GM19372 (cell line): ENCODE data around the gene NRAP.

Experiments
- ATAC-seq: cut with Tn5 transposase; IDR thresholded peaks from one replicate; pipeline ENCODE4 v1.9.1; 2021; ENCODE audit warnings: mild to moderate bottlenecking, low read depth, moderate library complexity; ENCODE audit not compliant: unreplicated experiment

The NRAP gene, protein sequence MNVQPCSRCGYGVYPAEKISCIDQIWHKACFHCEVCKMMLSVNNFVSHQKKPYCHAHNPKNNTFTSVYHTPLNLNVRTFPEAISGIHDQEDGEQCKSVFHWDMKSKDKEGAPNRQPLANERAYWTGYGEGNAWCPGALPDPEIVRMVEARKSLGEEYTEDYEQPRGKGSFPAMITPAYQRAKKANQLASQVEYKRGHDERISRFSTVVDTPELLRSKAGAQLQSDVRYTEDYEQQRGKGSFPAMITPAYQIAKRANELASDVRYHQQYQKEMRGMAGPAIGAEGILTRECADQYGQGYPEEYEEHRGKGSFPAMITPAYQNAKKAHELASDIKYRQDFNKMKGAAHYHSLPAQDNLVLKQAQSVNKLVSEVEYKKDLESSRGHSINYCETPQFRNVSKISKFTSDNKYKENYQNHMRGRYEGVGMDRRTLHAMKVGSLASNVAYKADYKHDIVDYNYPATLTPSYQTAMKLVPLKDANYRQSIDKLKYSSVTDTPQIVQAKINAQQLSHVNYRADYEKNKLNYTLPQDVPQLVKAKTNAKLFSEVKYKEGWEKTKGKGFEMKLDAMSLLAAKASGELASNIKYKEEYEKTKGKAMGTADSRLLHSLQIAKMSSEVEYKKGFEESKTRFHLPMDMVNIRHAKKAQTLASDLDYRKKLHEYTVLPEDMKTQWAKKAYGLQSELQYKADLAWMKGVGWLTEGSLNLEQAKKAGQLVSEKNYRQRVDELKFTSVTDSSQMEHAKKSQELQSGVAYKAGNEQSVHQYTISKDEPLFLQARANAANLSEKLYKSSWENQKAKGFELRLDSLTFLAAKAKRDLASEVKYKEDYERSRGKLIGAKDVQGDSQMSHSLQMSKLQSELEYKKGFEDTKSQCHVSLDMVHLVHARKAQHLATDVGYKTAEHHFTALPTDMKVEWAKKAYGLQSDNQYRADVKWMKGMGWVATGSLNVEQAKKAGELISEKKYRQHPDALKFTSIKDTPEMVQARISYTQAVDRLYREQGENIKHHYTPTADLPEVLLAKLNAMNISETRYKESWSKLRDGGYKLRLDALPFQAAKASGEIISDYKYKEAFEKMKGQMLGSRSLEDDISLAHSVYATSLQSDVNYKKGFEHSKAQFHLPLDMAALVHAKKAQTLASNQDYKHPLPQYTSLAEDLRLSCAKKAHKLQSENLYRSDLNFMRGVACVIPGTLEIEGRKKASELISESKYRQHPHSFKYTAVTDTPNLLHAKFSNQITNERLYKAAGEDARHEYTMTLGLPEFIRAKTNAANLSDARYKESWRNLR (N-terminal part only)

DNA sequence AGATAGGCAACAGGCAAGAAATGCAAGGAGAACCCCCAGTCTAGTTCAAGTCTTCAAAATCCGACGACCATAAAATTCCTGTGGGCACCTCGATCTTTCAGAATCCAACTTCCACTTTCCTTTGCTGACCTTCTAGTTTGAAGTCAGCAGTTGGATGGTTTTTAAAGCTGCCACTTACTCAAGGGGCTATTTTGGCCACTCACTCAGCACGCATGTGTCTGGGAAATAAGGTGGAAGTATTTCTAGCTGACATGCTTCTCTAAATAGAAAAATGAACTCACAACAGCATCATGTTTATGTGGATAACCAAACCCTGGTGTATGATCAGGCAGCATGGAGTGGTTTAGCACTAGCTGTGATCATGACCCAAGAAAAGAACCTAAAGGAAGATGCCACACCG, at the start of gene NRAP:
Gene NRAP, minus strand, starts transcription at position 134 of the 400 bp plus-strand sequence. CDS start 159 bp downstream, outside the sequence.
- ATAC-seq = no peak

DNA sequence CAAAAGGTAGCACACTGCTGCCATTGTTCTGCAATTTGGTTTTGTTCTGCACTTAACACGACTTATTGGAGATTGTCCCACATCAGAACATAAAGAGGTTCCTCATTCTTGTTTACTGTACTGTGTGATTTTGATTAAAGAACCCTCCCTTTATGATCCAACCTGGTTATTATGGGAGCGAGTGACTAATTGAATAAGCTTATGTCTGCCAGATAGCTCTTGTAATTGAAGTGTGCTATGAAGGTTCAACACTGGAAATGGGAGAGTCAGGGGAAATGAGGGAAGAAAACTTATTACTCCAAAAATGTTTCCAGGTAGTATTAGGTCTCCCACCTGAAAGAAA, 49.8 kb upstream of the NRAP start:
- ATAC-seq = no peak

DNA sequence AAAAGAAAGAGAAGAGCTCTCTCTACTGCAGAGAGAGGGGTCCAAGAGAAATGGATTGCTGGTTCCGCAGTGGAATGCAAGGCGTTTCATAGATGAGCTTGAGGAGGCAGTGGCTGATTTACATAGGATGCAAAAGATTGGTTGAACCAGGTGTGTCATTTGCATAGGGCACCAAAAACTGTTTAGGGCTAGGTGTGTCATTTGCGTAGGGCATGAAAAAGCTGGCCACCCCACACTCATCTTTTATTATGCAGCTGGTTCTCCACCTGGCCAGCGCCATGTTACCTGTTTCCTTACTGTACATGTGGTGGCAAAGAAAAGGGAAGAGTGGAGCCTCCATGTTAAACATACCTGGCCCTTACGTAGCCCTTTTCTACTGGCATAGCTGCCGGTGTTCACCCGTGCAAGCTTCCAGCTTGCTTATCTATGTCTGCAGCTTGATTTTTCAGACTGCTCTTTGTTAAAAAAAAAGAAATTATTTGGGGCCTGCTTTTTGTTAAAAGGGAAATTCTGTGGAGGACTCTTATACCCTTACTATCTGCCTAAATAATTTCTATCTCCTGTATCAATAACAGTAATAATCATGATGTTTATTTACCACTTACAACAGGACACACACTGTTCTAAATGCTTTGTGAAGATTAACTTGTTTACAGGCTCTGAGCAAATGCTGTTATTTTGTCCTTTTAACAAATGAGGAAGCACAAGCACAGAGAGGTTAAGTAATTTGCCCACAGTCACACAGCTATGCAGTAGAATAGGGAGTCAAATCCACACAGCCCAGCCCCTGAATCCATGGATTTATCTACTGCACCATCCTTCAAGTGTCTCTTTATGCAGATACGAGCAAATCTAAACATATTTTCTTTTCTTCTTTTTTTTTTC, 49.2 kb upstream of the NRAP start:
- no peak for ATAC-seq

DNA sequence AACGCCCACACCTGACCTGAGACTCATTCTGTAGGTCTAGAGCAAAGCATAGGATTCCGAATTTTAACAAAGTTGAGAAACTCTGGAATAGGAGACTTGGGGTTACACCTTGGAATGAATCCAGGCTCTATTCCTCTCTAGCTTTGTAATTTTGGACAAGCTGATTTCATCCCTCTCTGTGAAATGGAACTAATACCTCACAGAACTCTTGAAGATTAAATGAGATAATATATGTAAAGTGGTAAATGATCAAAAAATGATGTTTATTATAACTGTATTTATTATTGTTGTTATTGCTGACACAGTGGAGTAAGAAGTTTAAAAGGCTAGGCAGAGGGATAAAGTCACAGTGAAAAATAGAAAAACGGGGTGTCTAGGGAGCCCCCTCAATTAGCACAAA, 48.2 kb upstream of the NRAP start:
- no peak for ATAC-seq

DNA sequence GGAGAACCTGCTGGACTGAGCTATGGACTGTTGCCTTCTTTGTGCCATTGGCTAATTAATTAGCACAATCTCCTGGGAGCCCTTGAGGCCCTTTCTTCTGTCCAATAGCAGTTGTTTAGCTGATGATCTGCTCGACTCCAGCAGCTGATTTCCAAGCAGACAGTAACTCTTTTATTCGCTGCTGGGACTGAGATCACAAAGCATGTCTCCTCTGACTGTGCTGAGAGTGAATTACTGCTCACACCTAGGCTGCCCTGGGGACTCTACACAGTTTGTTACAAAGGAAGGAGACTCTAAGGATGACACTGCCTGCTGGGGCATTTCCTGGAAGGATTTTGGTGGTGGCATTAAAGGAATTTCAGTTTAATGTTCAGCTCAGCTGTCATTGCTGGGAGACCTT, 47.3 kb upstream of the NRAP start:
- ATAC-seq = no peak

DNA sequence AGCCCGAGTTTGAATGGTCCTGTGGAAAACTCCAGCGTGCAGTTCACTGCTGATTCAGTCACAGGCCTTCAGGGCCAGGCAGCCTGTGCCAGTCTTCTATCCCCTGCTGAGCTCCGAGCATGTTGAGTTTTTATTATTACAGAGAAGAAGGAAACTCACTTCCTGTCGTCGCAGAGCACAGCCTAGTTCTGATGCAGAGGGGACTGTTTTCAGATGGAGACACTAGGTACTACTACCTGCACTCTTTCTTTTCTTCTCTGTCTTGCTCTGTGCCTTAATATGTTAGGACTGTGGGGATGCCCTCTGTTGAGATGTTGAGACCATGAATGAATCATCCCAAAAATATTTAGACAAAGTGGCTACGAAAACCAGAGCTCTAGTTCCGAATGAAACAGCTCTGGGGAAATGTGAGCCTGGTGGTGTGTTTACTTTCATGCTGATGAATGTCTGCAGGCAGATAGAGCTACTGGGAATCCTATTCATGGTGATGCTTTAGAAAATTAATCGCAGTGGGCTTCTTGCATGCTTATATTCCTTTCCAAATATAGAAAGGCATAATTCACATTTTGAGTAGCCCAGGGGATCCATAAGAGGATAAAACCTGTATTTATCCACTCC, 45.5 kb upstream of the NRAP start:
- no peak for ATAC-seq

DNA sequence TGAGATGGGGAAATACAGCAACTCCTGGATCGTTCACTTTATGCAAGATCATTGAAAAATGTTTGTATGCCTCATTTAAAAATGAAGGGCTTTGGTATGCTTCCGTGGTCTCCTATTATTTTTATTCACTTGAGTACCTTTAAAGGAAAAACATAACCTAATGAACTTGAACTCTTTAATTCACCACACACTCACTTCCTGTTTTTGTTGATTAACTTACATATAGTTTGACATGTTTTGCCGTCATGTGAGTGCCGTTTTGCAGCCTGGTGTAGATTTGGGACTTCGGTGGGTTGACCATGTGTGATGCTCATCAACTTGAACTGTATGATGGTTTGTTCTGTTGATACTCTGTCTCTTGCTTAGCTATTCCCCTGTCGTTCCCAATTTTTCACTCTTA, 44.8 kb upstream of the NRAP start:
- ATAC-seq = no peak

DNA sequence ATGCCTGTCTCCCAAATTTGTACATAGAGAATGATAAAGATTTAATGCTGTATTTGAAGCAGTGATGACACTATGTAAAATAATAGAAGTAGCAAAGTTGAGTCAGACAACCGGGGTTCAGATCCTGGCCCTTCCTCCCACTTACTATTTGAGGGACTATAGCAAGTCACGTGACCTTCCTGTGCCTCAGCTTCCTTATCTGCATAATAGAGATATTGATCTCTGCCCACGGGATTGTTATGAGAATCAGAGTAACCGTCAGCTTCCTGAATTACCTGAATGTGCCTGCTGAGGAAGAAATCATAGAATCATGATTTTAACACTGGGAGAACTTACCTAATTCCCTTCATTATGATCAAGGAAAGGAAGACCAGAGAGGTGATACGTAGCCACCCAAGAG, 42.8 kb upstream of the NRAP start:
- no peak for ATAC-seq

DNA sequence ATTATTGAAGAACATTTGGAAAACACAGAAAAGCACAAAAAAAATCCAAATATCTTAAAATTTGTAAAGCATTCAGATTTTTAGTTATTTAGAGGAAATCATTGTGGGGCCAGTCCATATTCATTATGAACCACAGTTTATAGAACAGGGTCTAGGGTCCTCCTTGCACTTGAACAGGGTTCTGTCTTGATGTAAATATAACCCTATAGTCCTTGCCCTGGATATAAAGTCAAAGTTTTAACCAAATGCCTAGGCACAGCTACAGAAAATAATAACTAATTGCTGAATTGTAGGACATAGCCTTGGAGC, 41.5 kb upstream of the NRAP start:
- no peak for ATAC-seq

DNA sequence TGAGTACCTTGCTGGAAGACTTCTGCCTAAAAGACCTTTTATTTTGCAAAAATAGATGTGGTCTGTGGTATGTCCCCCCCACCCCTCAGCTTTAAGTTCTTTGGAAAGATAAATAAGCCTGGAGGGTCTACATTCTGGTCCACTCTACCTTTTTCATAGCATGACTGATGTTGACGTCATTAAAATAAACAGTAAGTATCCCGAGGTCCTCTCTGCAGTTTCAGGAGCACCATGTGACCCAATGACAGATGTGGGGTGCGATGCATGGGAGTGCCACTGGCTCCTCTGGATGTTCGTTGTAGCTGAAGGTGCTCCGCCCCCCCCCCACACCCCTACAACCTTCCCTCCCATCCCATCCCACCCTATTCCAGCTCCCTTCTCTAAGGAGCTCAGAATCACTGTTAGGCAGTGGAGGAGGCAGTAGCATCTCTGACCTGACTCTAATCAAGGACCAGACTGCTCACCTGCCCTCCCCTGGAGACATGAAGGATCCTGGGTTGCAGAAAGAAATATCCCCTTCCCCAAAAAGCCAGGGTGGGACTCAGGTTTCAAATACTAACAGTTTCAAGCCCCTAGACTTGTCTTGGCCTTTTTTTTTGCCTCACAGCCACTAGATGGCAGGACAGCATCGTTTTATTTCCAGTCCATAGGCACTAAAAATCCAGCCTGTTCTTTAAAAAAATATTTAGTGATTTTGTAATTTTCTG, 40.9 kb upstream of the NRAP start:
- no peak for ATAC-seq

DNA sequence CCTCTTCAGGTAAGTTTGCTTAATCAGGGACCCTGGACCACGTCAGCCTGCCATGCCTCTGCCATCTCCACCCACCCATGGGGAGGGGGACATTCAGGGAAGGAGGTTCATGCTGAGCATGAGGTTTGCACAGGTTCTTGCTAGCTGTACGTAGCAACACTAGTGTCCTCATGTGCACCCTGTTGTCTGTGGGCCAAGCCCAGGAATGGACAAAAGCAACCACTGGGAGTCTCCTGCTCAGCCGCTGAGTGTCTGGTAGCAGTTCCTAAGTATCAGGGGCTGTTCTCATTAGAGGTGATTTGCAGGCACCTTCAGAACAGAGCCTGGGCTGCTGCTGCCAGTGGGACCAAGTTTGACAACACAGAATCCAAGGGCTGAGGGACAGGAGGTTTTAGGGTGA, 33.8 kb upstream of the NRAP start:
- no peak for ATAC-seq

DNA sequence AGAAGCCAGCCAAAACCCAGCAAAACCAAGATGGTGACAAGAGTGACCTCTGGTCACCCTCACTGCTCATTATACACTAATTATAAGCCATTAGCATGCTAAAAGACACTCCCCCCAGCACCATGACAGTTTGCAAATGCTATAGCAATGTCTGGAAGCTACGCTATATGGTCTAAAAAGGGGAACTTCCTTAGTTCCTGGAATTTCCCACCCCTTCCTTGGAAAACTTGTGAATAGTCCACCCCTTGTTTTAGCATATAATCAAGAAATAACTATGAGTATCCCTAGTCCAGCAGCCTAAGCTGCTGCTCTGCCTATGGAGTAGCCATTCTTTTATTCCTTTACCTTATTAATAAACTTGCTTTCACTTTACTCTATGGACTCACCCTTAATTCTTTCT, 31.9 kb upstream of the NRAP start:
- ATAC-seq = no peak

DNA sequence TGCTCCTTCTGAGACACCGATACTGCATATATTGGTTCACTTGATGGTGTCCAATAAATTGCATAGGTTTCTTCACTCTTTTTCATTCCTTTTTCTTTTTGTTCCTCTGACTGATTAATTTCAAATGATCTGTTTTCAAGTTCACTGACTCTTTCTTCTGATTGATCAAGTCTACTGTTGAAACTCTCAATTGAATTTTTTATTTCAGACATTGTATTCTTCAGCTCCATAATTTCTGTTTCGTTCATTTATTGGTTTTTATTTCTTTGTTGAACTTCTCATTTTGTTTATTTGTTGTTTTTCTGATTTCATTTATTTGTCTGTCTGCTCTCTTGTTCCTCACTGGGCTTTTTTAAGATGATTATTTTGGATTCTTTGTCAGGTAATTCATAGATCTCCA, 29.5 kb upstream of the NRAP start:
- no peak for ATAC-seq

DNA sequence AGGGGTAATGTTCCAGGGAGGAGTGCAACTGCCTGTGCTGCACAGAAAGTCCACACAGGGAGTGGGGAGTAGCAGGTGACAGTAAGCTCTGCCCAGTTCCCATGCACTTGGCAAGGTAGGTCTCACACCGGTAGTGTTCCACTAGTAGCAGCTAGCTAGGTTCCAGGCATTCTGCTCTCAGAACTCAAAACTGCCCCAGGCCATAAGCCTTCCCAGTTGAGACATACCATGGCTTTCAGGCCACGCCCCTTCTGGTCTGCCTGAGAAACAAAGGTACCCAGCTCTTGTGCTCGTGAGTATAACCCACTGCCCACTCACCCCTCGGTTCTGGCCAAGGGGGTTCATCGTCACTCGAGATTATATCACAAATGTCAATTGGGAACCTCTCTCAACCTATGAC, 28.4 kb upstream of the NRAP start:
- ATAC-seq = no peak

DNA sequence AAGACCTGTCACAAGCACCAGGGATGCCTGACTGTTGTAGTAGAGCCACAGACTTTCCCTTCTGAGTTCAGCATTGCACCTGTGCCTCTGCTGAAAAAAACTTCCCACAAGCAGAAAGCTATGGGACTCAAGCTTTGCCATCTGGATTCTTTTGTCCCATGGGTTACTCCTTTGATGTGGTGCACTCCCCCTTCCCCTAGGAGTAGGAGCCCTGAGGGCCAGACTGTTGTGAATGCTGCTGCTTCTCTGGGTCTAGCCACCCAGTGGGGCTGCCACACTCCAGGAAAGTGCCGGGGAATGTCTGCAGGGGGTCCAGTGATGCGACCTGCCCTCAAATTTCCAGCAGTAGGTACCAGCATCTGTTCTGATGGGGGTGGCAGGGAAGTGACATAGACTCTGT, 27.5 kb upstream of the NRAP start:
- no peak for ATAC-seq

DNA sequence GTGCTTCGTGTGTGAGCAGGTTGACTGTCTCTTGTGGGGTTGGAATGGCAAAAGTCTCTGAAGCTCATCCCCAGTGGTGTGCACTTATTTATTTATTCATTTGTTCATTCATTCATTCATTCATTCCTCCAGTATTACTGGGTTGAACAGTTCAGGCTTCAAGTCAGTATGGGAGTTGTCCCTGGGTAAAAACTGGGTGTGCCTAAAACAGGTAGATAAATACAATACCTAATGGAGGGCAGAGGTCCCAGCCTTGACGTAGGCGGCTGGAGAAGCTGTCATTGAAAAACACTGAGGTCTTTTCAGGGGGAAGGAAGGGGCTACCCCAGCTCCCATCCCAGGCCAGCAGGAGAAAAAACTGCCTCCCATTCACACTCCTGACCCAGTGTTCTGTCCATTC, 26.9 kb upstream of the NRAP start:
- ATAC-seq = no peak

DNA sequence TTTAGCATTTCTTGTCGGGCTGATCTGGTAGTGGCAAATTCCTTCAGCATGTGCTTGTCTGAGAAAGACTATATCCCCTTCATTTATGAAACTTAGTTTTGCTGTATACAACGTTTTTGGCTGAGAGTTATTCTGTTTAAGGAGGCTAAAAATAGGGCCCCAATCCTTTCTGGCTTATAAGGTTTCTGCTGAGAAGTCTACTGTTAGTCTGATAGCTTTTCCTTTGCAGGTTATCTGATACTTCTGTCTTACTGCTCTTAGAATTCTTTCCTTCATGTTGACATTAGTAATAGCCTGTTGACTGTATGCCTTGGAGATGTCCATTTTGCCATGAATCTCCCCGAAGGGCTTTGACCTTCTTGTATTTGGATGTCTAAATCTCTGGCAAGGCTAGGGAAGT, 25.7 kb upstream of the NRAP start:
- ATAC-seq = no peak

DNA sequence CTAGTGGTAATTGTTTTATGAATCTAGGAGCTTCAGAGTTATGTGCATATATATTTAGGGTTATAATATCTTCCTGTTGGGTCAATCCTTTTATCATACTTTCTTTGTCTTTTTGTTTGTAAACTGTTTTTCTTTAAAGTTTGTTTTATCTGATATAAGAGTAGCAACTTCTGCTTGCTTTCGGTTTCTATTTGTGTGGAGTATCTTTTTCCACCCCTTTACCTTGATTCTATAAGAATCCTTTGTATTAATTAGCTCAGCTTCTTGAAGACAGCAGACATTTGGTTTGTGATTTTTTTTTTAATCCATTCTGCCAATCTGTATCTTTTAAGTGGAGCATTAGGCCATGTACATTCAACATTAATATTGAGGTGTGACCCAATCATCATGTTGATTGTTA, 25.2 kb upstream of the NRAP start:
- no peak for ATAC-seq

DNA sequence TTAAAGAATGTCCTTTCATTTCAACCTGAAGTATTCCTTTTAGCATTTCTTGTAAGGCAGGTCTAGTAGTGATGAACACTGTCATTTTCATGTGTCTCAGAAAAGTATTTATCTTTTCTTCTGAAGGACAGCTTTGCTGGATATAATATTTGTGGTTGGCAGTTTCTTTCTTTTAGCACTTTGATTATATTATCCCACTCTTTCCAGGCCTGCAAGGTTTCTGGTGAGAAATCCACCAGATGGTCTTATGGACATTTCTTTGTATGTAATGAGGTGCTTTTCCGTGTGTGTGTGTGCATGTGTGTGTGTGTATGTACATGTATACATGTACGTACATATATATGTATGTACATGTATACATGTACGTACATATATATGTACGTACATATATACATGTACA, 23.2 kb upstream of the NRAP start:
- no peak for ATAC-seq
